ENCODE data around the gene INTS12. TPM values are rescaled to one million over a fixed set of nuclear protein-coding genes. Genes with fewer than 3 reads are reported as not detected.

Gene INTS12
- total RNA-seq, 2 donors from 2014 or later = 13.5 to 15.7 TPM

DNA sequence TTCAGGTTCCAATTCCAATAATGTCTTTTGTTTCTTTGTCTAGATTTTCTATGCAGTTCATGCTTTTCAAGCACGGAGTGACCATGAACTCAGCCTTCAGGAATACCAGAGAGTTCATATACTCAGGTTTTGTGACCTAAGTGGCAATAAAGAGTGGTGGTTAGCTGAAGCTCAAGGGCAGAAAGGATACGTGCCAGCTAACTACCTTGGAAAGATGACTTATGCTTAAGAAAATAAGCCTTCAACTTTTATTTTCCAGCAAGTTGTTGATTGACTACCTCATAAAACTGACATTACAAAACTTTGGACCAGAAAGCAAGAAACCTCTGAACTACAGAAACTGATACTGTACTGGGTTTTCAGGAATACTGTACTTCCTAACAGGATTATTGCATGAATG lies 30.8 kb downstream of the INTS12 start:
- no peak overlapping the region for H3K4me3 ChIP-seq (ENCODE audit: low read length)
- peaks cover 8% of the 10 kb centered on the region for H3K36me3 ChIP-seq (ENCODE audit: control insufficient read depth, insufficient read depth, low read length)
- Mint-ChIP-seq H3K27me3 (ENCODE audit: insufficient read depth) (no peaks in the 10 kb centered on the region), H3K9me3 (no peaks in the 10 kb centered on the region), H3K36me3 (ENCODE audit: low read depth) (peaks cover 1% of the 10 kb centered on the region), H3K27ac (no peak overlapping the region), H3K4me3 (no peak overlapping the region), H3K4me1 (no peaks in the 10 kb centered on the region)
- WGBS, 2 experiments (ENCODE audit: insufficient coverage in 1 of 2, insufficient read length in 1 of 2) = 89 to 100% methylated on average over 1 to 2 of the region's 2 CpGs
- no peaks in the 10 kb centered on the region for H3K27me3 ChIP-seq (ENCODE audit: control insufficient read depth, insufficient read depth, low read length, poor library complexity, severe bottlenecking)
- H3K4me1 ChIP-seq (ENCODE audit: control insufficient read depth, insufficient read depth, low read length) = no peaks in the 10 kb centered on the region
- H3K9ac ChIP-seq (ENCODE audit: extremely low read depth, low read length, poor library complexity, severe bottlenecking) = no peak overlapping the region
- H3K9me3 ChIP-seq (ENCODE audit: control insufficient read depth, low read length) = no peaks in the 10 kb centered on the region
- DNase-seq = no peak
- TF ChIP-seq, protein P1, sequence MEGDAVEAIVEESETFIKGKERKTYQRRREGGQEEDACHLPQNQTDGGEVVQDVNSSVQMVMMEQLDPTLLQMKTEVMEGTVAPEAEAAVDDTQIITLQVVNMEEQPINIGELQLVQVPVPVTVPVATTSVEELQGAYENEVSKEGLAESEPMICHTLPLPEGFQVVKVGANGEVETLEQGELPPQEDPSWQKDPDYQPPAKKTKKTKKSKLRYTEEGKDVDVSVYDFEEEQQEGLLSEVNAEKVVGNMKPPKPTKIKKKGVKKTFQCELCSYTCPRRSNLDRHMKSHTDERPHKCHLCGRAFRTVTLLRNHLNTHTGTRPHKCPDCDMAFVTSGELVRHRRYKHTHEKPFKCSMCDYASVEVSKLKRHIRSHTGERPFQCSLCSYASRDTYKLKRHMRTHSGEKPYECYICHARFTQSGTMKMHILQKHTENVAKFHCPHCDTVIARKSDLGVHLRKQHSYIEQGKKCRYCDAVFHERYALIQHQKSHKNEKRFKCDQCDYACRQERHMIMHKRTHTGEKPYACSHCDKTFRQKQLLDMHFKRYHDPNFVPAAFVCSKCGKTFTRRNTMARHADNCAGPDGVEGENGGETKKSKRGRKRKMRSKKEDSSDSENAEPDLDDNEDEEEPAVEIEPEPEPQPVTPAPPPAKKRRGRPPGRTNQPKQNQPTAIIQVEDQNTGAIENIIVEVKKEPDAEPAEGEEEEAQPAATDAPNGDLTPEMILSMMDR (conservative IDR thresholded peaks at IDR 0.05) = no peak
- H3K27ac ChIP-seq (ENCODE audit: low read depth, low read length) = no peak overlapping the region

DNA sequence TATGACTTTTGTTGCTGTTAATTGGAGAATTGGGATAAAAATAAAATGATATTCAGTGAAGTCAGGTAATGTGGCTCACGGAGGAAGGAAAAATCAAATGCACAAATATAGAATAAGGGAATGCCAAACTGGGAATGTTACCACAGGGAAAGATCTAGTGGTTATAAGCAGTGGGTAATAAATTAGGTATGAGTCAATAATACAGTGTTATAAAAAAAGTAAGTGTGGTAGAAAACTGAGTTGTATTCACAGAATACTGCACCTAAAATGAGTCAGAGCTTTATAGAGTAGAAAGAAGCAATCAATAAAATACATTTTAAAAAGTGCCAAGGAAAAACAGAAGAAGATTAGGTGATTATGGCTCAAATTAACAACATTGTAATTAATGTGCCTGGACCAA lies 34.5 kb downstream of the INTS12 start:
- Histone ChIP-seq H3K9me3 (ENCODE audit: control insufficient read depth, low read length) (no peaks in the 10 kb centered on the region), H3K27me3 (ENCODE audit: control insufficient read depth, insufficient read depth, low read length, poor library complexity, severe bottlenecking) (no peaks in the 10 kb centered on the region), H3K4me3 (ENCODE audit: low read length) (no peak overlapping the region), H3K36me3 (ENCODE audit: control insufficient read depth, insufficient read depth, low read length) (no peaks in the 10 kb centered on the region), H3K4me1 (ENCODE audit: control insufficient read depth, insufficient read depth, low read length) (no peaks in the 10 kb centered on the region), H3K9ac (ENCODE audit: extremely low read depth, low read length, poor library complexity, severe bottlenecking) (no peak overlapping the region), H3K27ac (ENCODE audit: low read depth, low read length) (no peak overlapping the region)
- TF ChIP-seq, protein P1 (conservative IDR thresholded peaks at IDR 0.05) = no peak
- DNase-seq = no peak
- H3K27me3 Mint-ChIP-seq (ENCODE audit: insufficient read depth) = no peaks in the 10 kb centered on the region
- H3K27ac Mint-ChIP-seq = no peak overlapping the region
- no peaks in the 10 kb centered on the region for H3K36me3 Mint-ChIP-seq (ENCODE audit: low read depth)
- H3K4me3 Mint-ChIP-seq = no peak overlapping the region
- H3K9me3 Mint-ChIP-seq = no peaks in the 10 kb centered on the region
- 92 to 97% methylated on average over 1 of the region's 1 CpG for WGBS, 2 experiments (ENCODE audit: insufficient coverage in 1 of 2, insufficient read length in 1 of 2)
- no peaks in the 10 kb centered on the region for H3K4me1 Mint-ChIP-seq

DNA sequence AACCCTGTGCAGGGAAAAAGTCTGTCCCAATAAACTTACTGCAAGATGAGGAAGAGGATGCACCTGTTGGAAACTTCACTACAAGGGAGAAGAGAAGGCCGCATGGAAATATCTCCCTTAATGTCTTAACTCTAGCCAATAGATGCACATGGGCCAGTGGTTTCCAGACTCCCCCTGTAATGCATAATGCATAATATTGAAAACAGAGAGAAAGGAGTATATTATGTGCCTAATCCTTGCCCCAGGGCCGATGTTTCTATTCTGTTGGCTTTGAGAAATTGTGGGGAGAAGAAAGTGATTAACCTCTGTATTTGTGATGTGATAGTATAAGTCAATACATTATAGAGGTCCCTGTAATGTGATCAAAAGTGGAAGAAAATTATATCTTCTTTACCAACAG lies 37.2 kb downstream of the INTS12 start:
- 81 to 100% methylated on average over 1 to 2 of the region's 2 CpGs for WGBS, 2 experiments (ENCODE audit: insufficient coverage in 1 of 2, insufficient read length in 1 of 2)

More for the DNA sequence above, 37.2 kb downstream of the INTS12 start:
- no peaks in the 10 kb centered on the region for H3K9me3 Mint-ChIP-seq
- Histone ChIP-seq H3K9ac (ENCODE audit: extremely low read depth, low read length, poor library complexity, severe bottlenecking) (no peak overlapping the region), H3K4me3 (ENCODE audit: low read length) (no peak overlapping the region), H3K27ac (ENCODE audit: low read depth, low read length) (no peak overlapping the region), H3K36me3 (ENCODE audit: control insufficient read depth, insufficient read depth, low read length) (no peaks in the 10 kb centered on the region), H3K9me3 (ENCODE audit: control insufficient read depth, low read length) (no peaks in the 10 kb centered on the region), H3K27me3 (ENCODE audit: control insufficient read depth, insufficient read depth, low read length, poor library complexity, severe bottlenecking) (peaks cover 10% of the 10 kb centered on the region), H3K4me1 (ENCODE audit: control insufficient read depth, insufficient read depth, low read length) (no peaks in the 10 kb centered on the region)
- H3K4me3 Mint-ChIP-seq = no peak overlapping the region
- peaks cover 5% of the 10 kb centered on the region for H3K27me3 Mint-ChIP-seq (ENCODE audit: insufficient read depth)
- TF ChIP-seq, protein P1 (conservative IDR thresholded peaks at IDR 0.05) = no peak
- no peak for DNase-seq
- no peaks in the 10 kb centered on the region for H3K4me1 Mint-ChIP-seq
- H3K27ac Mint-ChIP-seq = no peak overlapping the region
- H3K36me3 Mint-ChIP-seq (ENCODE audit: low read depth) = no peaks in the 10 kb centered on the region
